Activated naive CD8-positive, alpha-beta T cell treated with anti-CD3 and anti-CD28 coated beads, Interleukin-2, amount 50 U/mL, for 24 hours (primary cell): ENCODE measurements around the gene CFAP65.

Experiments used
- ATAC-seq: fragments of 150-1000 bp; cut with Tn5 transposase; one replicate; pipeline ENCODE4 v1.10.0; 2021
- DNase-seq: peaks from one replicate; pipeline ENCODE4 v3.0.0; 2021
- H3K27ac Mint-ChIP-seq: one replicate; pipeline ENCODE4 v1.8.0; 2021; ENCODE audit warnings: mild to moderate bottlenecking, mixed read lengths
- H3K27me3 Mint-ChIP-seq: one replicate; pipeline ENCODE4 v1.8.0; 2021; ENCODE audit warnings: mixed read lengths
- H3K36me3 Mint-ChIP-seq: one replicate; pipeline ENCODE4 v1.8.0; 2021; ENCODE audit warnings: low read depth, mixed read lengths
- H3K4me1 Mint-ChIP-seq: one replicate; pipeline ENCODE4 v1.8.0; 2021; ENCODE audit warnings: mixed read lengths
- H3K4me3 Mint-ChIP-seq: one replicate; pipeline ENCODE4 v1.8.0; 2021; ENCODE audit warnings: mild to moderate bottlenecking, moderate library complexity, mixed read lengths
- H3K9me3 Mint-ChIP-seq: one replicate; pipeline ENCODE4 v1.8.0; 2021; ENCODE audit warnings: mixed read lengths

CFAP65 gene

GRCh38 chr2:219018286-219018685 is 23.0 kb downstream of the CFAP65 start:
- Mint-ChIP-seq H3K36me3 (no peaks in the 10 kb centered on the region), H3K9me3 (no peaks in the 10 kb centered on the region), H3K27ac (no peak overlapping the region), H3K4me1 (no peaks in the 10 kb centered on the region), H3K4me3 (no peak overlapping the region), H3K27me3 (peaks cover 7% of the 10 kb centered on the region)
- ATAC-seq (no peak), DNase-seq (no peak)

DNA sequence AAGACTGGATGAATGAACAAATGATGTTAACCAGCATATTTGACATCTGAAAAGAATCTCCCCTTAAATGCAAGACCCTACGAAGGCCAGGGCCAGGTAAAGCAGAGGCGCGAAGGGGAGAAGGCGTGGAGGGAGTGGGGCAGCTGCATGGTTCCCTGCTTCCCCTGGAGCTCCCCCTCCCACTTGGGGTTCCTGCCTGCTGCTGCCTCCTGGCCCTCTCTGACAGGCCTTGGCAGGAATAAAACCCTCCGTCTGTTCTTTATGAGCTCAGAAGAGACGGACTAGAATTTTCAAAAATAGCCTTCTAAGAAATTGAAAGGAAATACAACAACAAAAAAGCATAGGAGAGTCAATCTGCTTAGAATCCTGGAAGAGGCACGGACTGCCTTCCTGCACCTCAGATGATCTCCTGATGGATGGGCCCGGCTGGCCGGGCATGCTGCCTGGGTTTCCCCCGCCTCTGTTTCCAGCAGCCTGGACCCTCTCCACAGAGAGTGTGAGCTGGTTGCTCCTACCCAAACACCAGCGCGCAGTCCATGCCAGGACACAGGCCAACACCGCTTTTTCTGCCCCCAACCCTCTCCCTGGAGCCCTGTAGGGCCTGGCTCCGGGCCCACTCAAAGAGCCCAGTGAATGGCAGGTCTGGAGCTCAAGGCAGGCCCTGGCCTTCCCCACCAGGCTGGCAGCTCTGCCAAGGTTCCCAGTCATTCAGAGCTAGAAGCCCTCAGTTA is 23.9 kb downstream of the CFAP65 start:
- H3K4me1 Mint-ChIP-seq, result no peaks in the 10 kb centered on the region
- H3K9me3 Mint-ChIP-seq, result no peaks in the 10 kb centered on the region
- ATAC-seq, result no peak
- peaks cover 11% of the 10 kb centered on the region for H3K27me3 Mint-ChIP-seq
- no peak for DNase-seq
- no peak overlapping the region for H3K4me3 Mint-ChIP-seq
- H3K36me3 Mint-ChIP-seq, result no peaks in the 10 kb centered on the region
- no peak overlapping the region for H3K27ac Mint-ChIP-seq

GRCh38 chr2:219016721-219017120 is 24.6 kb downstream of the CFAP65 start:
- DNase-seq (no peak), ATAC-seq (no peak)
- Mint-ChIP-seq H3K27me3 (peaks cover 11% of the 10 kb centered on the region), H3K27ac (no peak overlapping the region), H3K4me1 (no peaks in the 10 kb centered on the region), H3K4me3 (no peak overlapping the region), H3K9me3 (no peaks in the 10 kb centered on the region), H3K36me3 (no peaks in the 10 kb centered on the region)

DNA sequence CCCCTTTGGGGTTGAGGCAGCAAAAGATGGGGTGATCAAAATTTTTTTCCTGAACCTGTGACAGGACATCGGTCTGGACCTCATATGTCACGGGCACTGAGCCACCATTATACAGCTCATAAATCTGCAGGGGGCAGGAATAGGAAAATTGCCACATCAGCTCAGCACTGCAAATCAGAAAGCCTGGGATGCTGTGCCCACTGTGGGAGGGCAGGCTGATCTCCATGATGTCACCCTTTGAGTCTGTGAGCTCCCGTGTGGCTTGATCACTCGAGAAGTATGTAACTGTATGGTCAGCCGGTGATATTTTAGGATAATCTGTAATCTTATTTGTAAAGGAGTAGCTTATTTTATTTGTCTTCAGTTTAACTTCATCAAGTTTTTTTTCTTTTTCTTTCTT is 30.4 kb downstream of the CFAP65 start:
- DNase-seq (no peak), ATAC-seq (no peak)
- no peaks in the 10 kb centered on the region for H3K36me3 Mint-ChIP-seq
- H3K9me3 Mint-ChIP-seq, result no peaks in the 10 kb centered on the region
- no peaks in the 10 kb centered on the region for H3K4me1 Mint-ChIP-seq
- H3K27ac Mint-ChIP-seq, result no peak overlapping the region
- peaks cover 32% of the 10 kb centered on the region for H3K27me3 Mint-ChIP-seq
- H3K4me3 Mint-ChIP-seq, result no peak overlapping the region

DNA sequence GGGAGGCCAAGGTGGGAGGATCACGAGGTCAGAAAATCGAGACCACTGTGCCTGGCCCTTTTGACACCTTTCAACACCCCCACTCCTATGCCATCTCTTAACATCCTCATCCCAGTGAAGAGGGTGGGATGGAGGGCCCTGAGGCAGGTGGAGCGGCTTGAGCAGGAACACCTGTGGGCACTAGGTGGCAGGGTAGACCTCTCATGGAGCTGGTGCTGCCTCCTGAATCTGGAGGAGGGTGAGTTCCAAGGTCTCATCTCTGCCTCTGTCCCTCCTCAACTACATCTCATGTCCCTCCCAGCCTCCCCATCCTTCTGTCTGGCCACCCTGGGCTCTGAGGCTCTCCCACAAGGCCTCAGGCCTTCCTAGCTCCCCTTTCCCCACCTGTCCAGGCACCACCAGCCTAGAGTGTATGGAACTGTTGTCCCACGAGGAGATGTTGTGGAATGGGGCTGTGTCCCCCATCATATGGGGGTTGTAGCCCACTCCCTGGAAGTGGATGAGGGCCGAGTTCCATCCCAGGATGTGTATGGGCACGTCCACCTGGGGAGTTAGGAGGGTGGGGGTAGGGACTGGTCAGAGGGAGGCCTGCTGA is 31.1 kb downstream of the CFAP65 start:
- Mint-ChIP-seq H3K9me3 (no peaks in the 10 kb centered on the region), H3K4me3 (no peak overlapping the region), H3K27ac (no peak overlapping the region), H3K27me3 (peaks cover 38% of the 10 kb centered on the region), H3K4me1 (no peaks in the 10 kb centered on the region), H3K36me3 (no peaks in the 10 kb centered on the region)
- ATAC-seq (peak; percentile 63), DNase-seq (no peak)

- Mint-ChIP-seq H3K4me1 (no peaks in the 10 kb centered on the region), H3K27ac (no peak overlapping the region), H3K27me3 (peaks cover 46% of the 10 kb centered on the region), H3K36me3 (no peaks in the 10 kb centered on the region), H3K4me3 (no peak overlapping the region), H3K9me3 (no peaks in the 10 kb centered on the region)
- ATAC-seq (no peak), DNase-seq (no peak)
Measured at GRCh38 chr2:219009294-219009693, 32.0 kb downstream of the CFAP65 start.

DNA sequence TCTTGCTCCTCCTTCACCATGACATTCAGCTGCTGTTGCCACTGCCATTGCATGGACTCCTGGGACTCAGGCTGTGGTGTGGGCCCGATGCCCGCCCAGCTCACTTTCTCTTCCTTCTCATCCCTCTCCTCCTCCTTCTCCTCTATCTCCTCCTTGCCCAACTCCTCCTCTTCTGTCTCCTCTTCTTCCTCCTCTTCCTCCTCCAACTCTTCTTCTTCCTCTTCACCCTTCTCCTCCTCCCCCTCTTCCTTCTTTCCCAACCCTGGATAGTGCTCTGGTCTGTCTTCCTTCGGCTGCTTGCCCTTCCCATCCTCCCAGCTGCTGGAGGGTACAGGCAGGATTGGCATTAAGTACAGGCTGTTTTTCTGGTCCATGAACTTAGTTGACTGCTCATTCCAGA is 37.3 kb downstream of the CFAP65 start:
- DNase-seq, result no peak
- Mint-ChIP-seq H3K4me1 (peaks cover 18% of the 10 kb centered on the region), H3K9me3 (no peaks in the 10 kb centered on the region), H3K27me3 (peaks cover 69% of the 10 kb centered on the region), H3K27ac (no peak overlapping the region), H3K36me3 (no peaks in the 10 kb centered on the region), H3K4me3 (no peak overlapping the region)
- no peak for ATAC-seq

DNA sequence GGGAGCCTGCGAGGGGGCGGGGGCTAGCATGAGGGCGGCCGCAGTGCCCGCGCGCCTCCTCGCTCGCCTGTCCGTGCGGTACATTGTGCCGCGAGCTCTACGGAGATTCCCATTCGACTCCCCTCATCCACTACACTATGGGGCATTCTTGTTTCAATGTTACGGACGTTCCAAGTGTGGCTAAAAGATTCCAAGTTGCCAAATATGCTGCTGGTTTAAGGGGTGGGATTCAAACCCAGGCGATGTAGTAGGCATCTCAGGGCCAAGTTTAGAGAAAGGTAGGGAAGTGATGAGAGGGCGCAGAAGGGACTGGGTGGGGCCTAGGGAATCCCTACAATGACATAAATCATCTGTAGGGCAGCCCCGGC is 38.1 kb downstream of the CFAP65 start:
- H3K4me1 Mint-ChIP-seq, result peaks cover 18% of the 10 kb centered on the region
- peaks cover 73% of the 10 kb centered on the region for H3K27me3 Mint-ChIP-seq
- H3K9me3 Mint-ChIP-seq, result no peaks in the 10 kb centered on the region
- H3K4me3 Mint-ChIP-seq, result peak overlapping the region; percentile 11
- ATAC-seq (no peak), DNase-seq (no peak)
- H3K27ac Mint-ChIP-seq, result no peak overlapping the region
- H3K36me3 Mint-ChIP-seq, result no peaks in the 10 kb centered on the region

DNA sequence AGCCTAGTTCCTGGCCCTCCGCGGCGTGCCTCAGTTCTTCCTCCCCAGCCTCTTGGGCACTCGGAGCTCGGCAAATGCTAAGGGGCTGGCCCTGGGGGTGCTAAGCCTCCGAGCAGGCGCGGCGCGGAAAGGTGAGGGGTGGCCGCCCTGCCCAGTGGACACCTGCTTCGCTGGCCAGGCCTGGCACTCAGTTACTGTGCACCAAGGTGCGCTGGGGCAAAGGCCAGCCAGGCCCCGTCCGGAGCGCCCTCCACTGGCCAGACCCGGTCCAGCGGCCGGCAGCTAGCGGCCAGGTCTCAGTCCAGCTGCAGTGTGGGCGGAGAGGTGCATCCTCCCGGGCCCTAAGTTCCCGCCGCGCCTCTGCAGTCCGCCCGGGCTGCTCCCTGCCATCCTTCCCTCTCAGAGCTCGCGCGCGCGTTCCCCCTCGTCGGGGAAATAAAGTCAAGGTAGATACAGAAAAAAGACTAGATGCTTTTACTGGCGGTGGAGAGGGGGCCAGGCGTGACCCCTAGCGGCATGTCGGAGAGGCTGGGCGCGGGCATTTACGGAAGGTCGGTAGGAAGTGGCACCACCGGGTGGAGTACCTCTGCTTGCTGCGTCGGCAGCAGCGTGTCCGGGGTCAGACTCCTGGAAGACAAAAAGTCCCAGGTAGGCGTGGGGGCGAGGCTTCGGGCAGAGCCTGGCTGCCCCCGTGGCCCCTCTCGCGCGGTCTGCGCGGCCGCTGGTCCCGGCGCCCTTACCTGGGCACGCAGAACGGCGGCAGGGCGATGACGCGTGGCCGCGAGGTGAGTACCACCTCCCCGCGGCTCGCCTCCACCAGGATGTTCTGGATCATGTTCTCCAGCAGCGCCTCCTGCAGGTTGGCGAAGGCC is 38.7 kb downstream of the CFAP65 start:
- no peaks in the 10 kb centered on the region for H3K36me3 Mint-ChIP-seq
- peaks cover 18% of the 10 kb centered on the region for H3K4me1 Mint-ChIP-seq
- ATAC-seq, result no peak
- H3K27ac Mint-ChIP-seq, result no peak overlapping the region
- H3K4me3 Mint-ChIP-seq, result peak overlapping the region; percentile 57
- H3K27me3 Mint-ChIP-seq, result peaks cover 77% of the 10 kb centered on the region
- H3K9me3 Mint-ChIP-seq, result no peaks in the 10 kb centered on the region
- peak; percentile 60 for DNase-seq

DNA sequence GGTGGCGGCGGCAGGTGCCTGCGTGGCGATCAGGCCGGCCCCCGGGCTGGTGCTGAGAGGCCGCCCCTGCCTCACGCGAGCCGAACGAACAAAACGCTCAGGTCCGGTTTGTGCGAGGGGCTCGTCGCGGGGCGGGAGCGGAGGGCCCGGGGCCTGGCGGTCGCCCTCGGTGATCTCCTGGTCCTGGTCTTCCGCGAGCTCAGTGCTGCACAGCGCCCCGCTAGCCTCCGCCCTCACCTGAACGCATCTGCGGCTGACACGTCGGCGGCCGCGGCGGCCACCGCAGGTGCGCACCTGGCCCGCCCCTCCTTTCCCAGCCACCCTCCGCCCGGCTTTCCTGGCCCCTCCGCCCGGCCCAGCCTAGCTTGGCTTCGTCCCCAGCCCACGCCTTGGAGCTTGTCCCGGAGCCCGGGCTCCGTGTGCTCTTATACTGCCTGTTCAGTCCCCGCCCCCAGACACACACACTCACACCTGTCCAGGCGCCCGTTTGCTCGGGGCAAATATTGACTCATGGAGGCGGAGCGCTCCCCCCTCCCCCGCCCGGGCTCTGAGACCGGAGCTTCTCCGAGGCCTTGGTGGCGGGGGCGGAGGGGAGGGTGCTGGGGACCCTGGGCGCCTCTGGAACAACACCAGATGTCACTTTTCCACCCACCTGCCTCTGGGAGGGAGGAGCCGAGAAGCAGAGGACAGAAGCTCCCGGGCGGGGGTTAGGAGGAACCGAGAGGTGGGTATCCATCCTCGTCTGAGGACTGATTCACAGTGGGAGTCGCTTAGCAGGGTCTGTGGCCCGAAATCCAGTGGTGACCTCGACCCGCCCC is 39.5 kb downstream of the CFAP65 start:
- Mint-ChIP-seq H3K36me3 (no peaks in the 10 kb centered on the region), H3K27me3 (peaks cover 76% of the 10 kb centered on the region), H3K4me1 (peaks cover 18% of the 10 kb centered on the region), H3K27ac (no peak overlapping the region), H3K4me3 (no peak overlapping the region), H3K9me3 (no peaks in the 10 kb centered on the region)
- peak; percentile 57 for DNase-seq
- peak; percentile 50 for ATAC-seq

DNA sequence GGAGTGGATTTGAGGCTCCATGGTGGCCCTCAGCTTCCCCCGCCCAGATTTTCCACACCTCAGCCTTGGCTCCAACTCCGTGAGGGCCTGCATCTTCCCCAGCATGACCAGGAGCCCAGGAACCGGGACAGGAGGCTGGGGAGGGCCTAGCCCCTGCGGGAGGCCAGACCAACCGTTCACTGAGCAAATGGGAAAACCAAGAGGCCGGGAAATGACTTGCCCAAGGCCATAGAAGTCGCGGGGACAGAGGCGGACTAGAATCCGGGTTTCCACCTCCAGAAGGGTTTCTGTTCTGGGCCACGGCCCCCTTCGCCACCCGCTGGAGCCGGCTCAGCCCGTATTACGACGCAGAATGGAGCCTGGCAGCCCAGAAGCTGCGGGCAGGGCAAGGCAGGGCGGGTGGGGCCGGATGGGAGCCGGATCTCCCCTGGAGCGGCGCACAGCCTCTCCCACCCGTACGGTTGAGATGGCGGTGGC is 40.2 kb downstream of the CFAP65 start:
- no peak for ATAC-seq
- no peak for DNase-seq
- Mint-ChIP-seq H3K36me3 (no peaks in the 10 kb centered on the region), H3K27ac (no peak overlapping the region), H3K27me3 (peaks cover 74% of the 10 kb centered on the region), H3K4me3 (no peak overlapping the region), H3K9me3 (no peaks in the 10 kb centered on the region), H3K4me1 (peaks cover 20% of the 10 kb centered on the region)

- peaks cover 76% of the 10 kb centered on the region for H3K27me3 Mint-ChIP-seq
Measured at GRCh38 chr2:219000569-219000960, 40.8 kb downstream of the CFAP65 start.

GRCh38 chr2:218999881-219000568 is 41.3 kb downstream of the CFAP65 start:
- Mint-ChIP-seq H3K36me3 (no peaks in the 10 kb centered on the region), H3K9me3 (no peaks in the 10 kb centered on the region), H3K27ac (no peak overlapping the region), H3K4me1 (peaks cover 22% of the 10 kb centered on the region), H3K4me3 (no peak overlapping the region), H3K27me3 (peaks cover 76% of the 10 kb centered on the region)
- ATAC-seq (no peak), DNase-seq (no peak)

More at GRCh38 chr2:219000569-219000960, 40.8 kb downstream of the CFAP65 start:
- no peak overlapping the region for H3K4me3 Mint-ChIP-seq
- no peak overlapping the region for H3K27ac Mint-ChIP-seq
- H3K4me1 Mint-ChIP-seq, result peaks cover 22% of the 10 kb centered on the region
- DNase-seq (no peak), ATAC-seq (no peak)
- no peaks in the 10 kb centered on the region for H3K9me3 Mint-ChIP-seq
- H3K36me3 Mint-ChIP-seq, result no peaks in the 10 kb centered on the region
